MM.1S (cell line): ENCODE measurements around the gene LEO1.

Experiments
- DNase-seq: peaks from one replicate; pipeline ENCODE4 v3.0.0-alpha.2; 2015
- H2AFZ ChIP-seq: fragments of 300-600 bp; sonication (generic); 2 replicates; pipeline ENCODE4 v1.6.0; 2016; ENCODE audit warnings: antibody characterized with exemption, low read length
- H3F3A ChIP-seq: fragments of 300-600 bp; sonication (generic); 2 replicates; pipeline ENCODE4 v1.6.1; 2016; ENCODE audit warnings: mild to moderate bottlenecking, antibody characterized with exemption, low read length, moderate library complexity, mixed read lengths; ENCODE audit not compliant: insufficient read depth
- H3K27ac ChIP-seq: fragments of 300-600 bp; sonication (generic); 2 replicates; pipeline ENCODE4 v1.5.1; 2016; ENCODE audit warnings: mild to moderate bottlenecking, low read length
- H3K27me3 ChIP-seq: fragments of 300-600 bp; sonication (generic); replicated peaks from 2 replicates; pipeline ENCODE4 v1.6.0; 2016; ENCODE audit warnings: low read length; ENCODE audit not compliant: insufficient read depth
- H3K36me3 ChIP-seq: fragments of 300-600 bp; sonication (generic); replicated peaks from 2 replicates; pipeline ENCODE4 v1.6.1; 2016; ENCODE audit warnings: mild to moderate bottlenecking, low read length, mixed read lengths; ENCODE audit not compliant: insufficient read depth
- H3K4me1 ChIP-seq: fragments of 300-600 bp; sonication (generic); 2 replicates; pipeline ENCODE4 v1.6.1; 2016; ENCODE audit warnings: low read length, mixed read lengths
- H3K4me2 ChIP-seq: fragments of 300-600 bp; sonication (generic); 2 replicates; pipeline ENCODE4 v1.6.0; 2016; ENCODE audit warnings: low read depth, low read length
- H3K4me3 ChIP-seq: fragments of 300-600 bp; sonication (generic); 2 replicates; pipeline ENCODE4 v1.5.1; 2016; ENCODE audit warnings: low read length, mixed read lengths
- H3K79me2 ChIP-seq: fragments of 300-600 bp; sonication (generic); 2 replicates; pipeline ENCODE4 v1.6.1; 2016; ENCODE audit warnings: mixed run types, low read length, mixed read lengths
- H3K9ac ChIP-seq: fragments of 300-600 bp; sonication (generic); 2 replicates; pipeline ENCODE4 v1.6.1; 2016; ENCODE audit warnings: low read length, mixed read lengths
- H3K9me2 ChIP-seq: fragments of 300-600 bp; sonication (generic); replicated peaks from 2 replicates; pipeline ENCODE4 v1.6.1; 2016; ENCODE audit warnings: mild to moderate bottlenecking, low read length, mixed read lengths; ENCODE audit not compliant: insufficient read depth
- H3K9me3 ChIP-seq: fragments of 300-600 bp; sonication (generic); replicated peaks from 2 replicates; pipeline ENCODE4 v1.6.1; 2016; ENCODE audit warnings: mild to moderate bottlenecking, low read length, mixed read lengths; ENCODE audit not compliant: insufficient read depth
- H4K20me1 ChIP-seq: fragments of 300-600 bp; sonication (generic); 2 replicates; pipeline ENCODE4 v1.6.1; 2016; ENCODE audit warnings: mild to moderate bottlenecking, low read length, moderate library complexity, mixed read lengths; ENCODE audit not compliant: insufficient read depth
- CTCF ChIP-seq: fragments of 300-600 bp; sonication (generic); IDR thresholded peaks from 2 replicates; pipeline ENCODE4 v1.5.1; 2016; ENCODE audit warnings: antibody characterized with exemption, low read length, mixed read lengths
- EZH2 ChIP-seq: fragments of 300-600 bp; sonication (generic); optimal IDR thresholded peaks from 2 replicates; pipeline ENCODE3; 2017; ENCODE audit warnings: low read depth, mild to moderate bottlenecking, antibody characterized with exemption, low read length, mixed read lengths
- EZH2phosphoT487 ChIP-seq: fragments of 300-600 bp; sonication (generic); IDR thresholded peaks from 2 replicates; pipeline ENCODE4 v1.6.1; 2018; ENCODE audit warnings: antibody characterized with exemption, low read length

LEO1 gene

GRCh38 chr15:51908316-51908715 lies 63.3 kb downstream of the LEO1 start:
- Histone ChIP-seq H3K4me3 (no peak overlapping the region), H4K20me1 (no peaks in the 10 kb centered on the region; the same call in 1 of the 2 replicates), H3K9me2 (no peaks in the 10 kb centered on the region), H3K9ac (no peak overlapping the region), H3K9me3 (no peaks in the 10 kb centered on the region), H3K4me1 (no peaks in the 10 kb centered on the region), H2AFZ (no peak overlapping the region), H3K4me2 (no peak overlapping the region), H3K27ac (no peak overlapping the region), H3K27me3 (no peaks in the 10 kb centered on the region), H3K79me2 (no peaks in the 10 kb centered on the region), H3F3A (no peaks in the 10 kb centered on the region), H3K36me3 (no peaks in the 10 kb centered on the region)
- DNase-seq: no peak
- no peak for TF ChIP-seq EZH2
- TF ChIP-seq CTCF: no peak
- no peak for TF ChIP-seq EZH2phosphoT487

- no peaks in the 10 kb centered on the region; the same call in 1 of the 2 replicates for H4K20me1 ChIP-seq
- H3K9me2 ChIP-seq: no peaks in the 10 kb centered on the region
- no peak overlapping the region for H2AFZ ChIP-seq
- no peak overlapping the region for H3K4me3 ChIP-seq
- TF ChIP-seq EZH2: no peak
- TF ChIP-seq CTCF: peak; percentile 5; the same call in 1 of the 2 replicates
- no peak for TF ChIP-seq EZH2phosphoT487
- H3K36me3 ChIP-seq: no peaks in the 10 kb centered on the region
- H3K9ac ChIP-seq: no peak overlapping the region
- no peak for DNase-seq
- no peaks in the 10 kb centered on the region for H3K27me3 ChIP-seq
- H3K9me3 ChIP-seq: no peaks in the 10 kb centered on the region
- H3K27ac ChIP-seq: no peak overlapping the region
- no peaks in the 10 kb centered on the region for H3K4me1 ChIP-seq
- no peaks in the 10 kb centered on the region for H3K79me2 ChIP-seq
- H3F3A ChIP-seq: no peaks in the 10 kb centered on the region
- H3K4me2 ChIP-seq: no peak overlapping the region
These were observed 64.3 kb downstream of the LEO1 start for GRCh38 chr15:51907136-51907862.

GRCh38 chr15:51904931-51905330 lies 66.6 kb downstream of the LEO1 start:
- Histone ChIP-seq H3K27ac (no peak overlapping the region), H4K20me1 (no peaks in the 10 kb centered on the region), H2AFZ (no peak overlapping the region), H3K27me3 (no peaks in the 10 kb centered on the region), H3K4me3 (no peak overlapping the region), H3K79me2 (no peaks in the 10 kb centered on the region), H3K9me3 (no peaks in the 10 kb centered on the region), H3F3A (no peaks in the 10 kb centered on the region), H3K4me2 (no peak overlapping the region), H3K9ac (no peak overlapping the region), H3K4me1 (no peaks in the 10 kb centered on the region), H3K9me2 (no peaks in the 10 kb centered on the region), H3K36me3 (peaks cover 4% of the 10 kb centered on the region; the same call in 1 of the 2 replicates)
- no peak for DNase-seq
- TF ChIP-seq CTCF (no peak), EZH2 (no peak), EZH2phosphoT487 (no peak)
